K562 (cell line): ENCODE measurements around the gene EBF4. TPM values are rescaled to one million over a fixed set of nuclear protein-coding genes. Genes with fewer than 3 reads are reported as not detected.
A peak's percentile ranks its signal among the peaks of the same experiment; 100 is the strongest.

Experiments used
- ATAC-seq: fragments of 200-7000 bp; cut with Tn5 transposase; 3 replicates; pipeline ENCODE4 v1.9.1; 2020; ENCODE audit warnings: moderate library complexity
- BruUV-seq: library from RNA; stranded (reverse); fragments of 400-500 nt; replicated peaks from 2 replicates; lab custom pipeline; 2021; lab: Mats Ljungman, UMichigan
- CTCF ChIA-PET: fragments of 300-600 bp; formaldehyde crosslinking; extraction: SDS; loops from one replicate; lab custom pipeline; 2021; ENCODE audit warnings: low intra/inter-chr PET ratio; lab: Yijun Ruan, JAX
- POLR2A ChIA-PET: fragments of 300-600, 350-650 bp; sonication (Branson Sonifier 250); formaldehyde crosslinking; extraction: SDS; loops from one replicate; lab custom pipeline; 2021; ENCODE audit warnings: antibody characterized with exemption, inconsistent platforms; lab: Yijun Ruan, JAX
- DNase-seq, 4 experiments: peaks; one replicate each; pipeline versions ENCODE4 v3.0.0 to v3.0.0-alpha.2; 2011 to 2018; ENCODE audit warnings: low spot score in 3 of 4, mixed read lengths in 3 of 4; ENCODE audit errors: extremely low read depth in 1 of 4
- FAIRE-seq: peaks from 2 replicates; lab custom pipeline; 2011; peaks lifted over from hg19 to GRCh38; lab: Jason Lieb, UNC
- H2AFZ ChIP-seq: 2 replicates; pipeline ENCODE4 v1.6.0; 2011; ENCODE audit warnings: low read depth, low read length, control low read depth, inconsistent platforms
- H3K27ac ChIP-seq: fragments of 200-600 bp; 3 replicates; pipeline ENCODE4 v1.8.0; 2011; ENCODE audit warnings: low read depth, mild to moderate bottlenecking, control low read depth, inconsistent platforms, low read length, moderate library complexity, mixed read lengths; ENCODE audit errors: extremely low read depth
- H3K27me3 ChIP-seq, 2 experiments: fragments of 300-600 bp in 1 of 2; 2 replicates in 1 of 2; 3 replicates in 1 of 2; pipeline versions ENCODE4 v1.6.0 to v1.8.0; 2011; ENCODE audit warnings: inconsistent platforms in 2 of 2, low read length in 2 of 2, mild to moderate bottlenecking in 1 of 2, mixed read lengths in 1 of 2, moderate library complexity in 1 of 2; ENCODE audit not compliant: control insufficient read depth in 2 of 2, insufficient read depth in 2 of 2
- H3K36me3 ChIP-seq: fragments of 300-600 bp; 3 replicates; pipeline ENCODE4 v1.8.0; 2011; ENCODE audit warnings: mild to moderate bottlenecking, low read length, inconsistent platforms; ENCODE audit not compliant: control insufficient read depth, insufficient read depth
- H3K4me1 ChIP-seq, 2 experiments: fragments of 200-600 bp in 1 of 2; replicated peaks in 1 of 2; 2 replicates in 1 of 2; 3 replicates in 1 of 2; pipeline versions ENCODE4 v1.5.1 to v1.8.0; 2011; ENCODE audit warnings: inconsistent platforms in 2 of 2, low read length in 2 of 2, mild to moderate bottlenecking in 1 of 2, mixed read lengths in 1 of 2, moderate library complexity in 1 of 2; ENCODE audit not compliant: control insufficient read depth in 2 of 2, insufficient read depth in 2 of 2
- H3K4me2 ChIP-seq: 2 replicates; pipeline ENCODE4 v1.6.1; 2011; ENCODE audit warnings: low read length, control low read depth, inconsistent platforms, mixed read lengths; ENCODE audit not compliant: insufficient read depth
- H3K4me3 ChIP-seq: fragments of 200-600 bp; sonication (generic), shearing (Covaris generic); 2 replicates; pipeline ENCODE4 v1.5.1; 2016; ENCODE audit warnings: control low read depth, inconsistent platforms
- H3K79me2 ChIP-seq: fragments of 200-600 bp; 3 replicates; pipeline ENCODE4 v1.8.0; 2011; ENCODE audit warnings: low read length, inconsistent platforms; ENCODE audit not compliant: control insufficient read depth, insufficient read depth
- H3K9ac ChIP-seq, 2 experiments: 2 replicates each; pipeline versions ENCODE4 v1.6.0 to v1.6.1; 2011; ENCODE audit warnings: low read depth in 2 of 2, low read length in 2 of 2, control low read depth in 1 of 2, inconsistent platforms in 1 of 2, mild to moderate bottlenecking in 1 of 2, mixed read lengths in 1 of 2; ENCODE audit not compliant: insufficient read depth in 1 of 2
- H3K9me1 ChIP-seq: one replicate; pipeline ENCODE4 v1.6.0; 2011; ENCODE audit warnings: inconsistent platforms, mild to moderate bottlenecking, low read length, moderate library complexity; ENCODE audit not compliant: control insufficient read depth, insufficient read depth
- H3K9me3 ChIP-seq: replicated peaks from 2 replicates; pipeline ENCODE4 v1.5.1; 2011; ENCODE audit warnings: low read depth, low read length, inconsistent platforms; ENCODE audit not compliant: control insufficient read depth, insufficient read depth
- H4K20me1 ChIP-seq: replicated peaks from 2 replicates; pipeline ENCODE4 v1.6.1; 2011; ENCODE audit warnings: low read length, inconsistent platforms, mixed read lengths; ENCODE audit not compliant: control insufficient read depth, insufficient read depth
- MYC ChIP-seq, 2 experiments: fragments of 250-450 bp in 1 of 2; sonication (Bioruptor Pico) in 1 of 2; IDR thresholded peaks; 2 replicates each; pipeline versions ENCODE4 v1.5.1 to v1.6.1; 2012 to 2021; ENCODE audit warnings: low read depth in 2 of 2, borderline replicate concordance in 1 of 2, improper control_type of control experiment in 1 of 2, low read length in 1 of 2, mild to moderate bottlenecking in 1 of 2, moderate library complexity in 1 of 2
- SREBF1 ChIP-seq: fragments of 150-350 bp; IDR thresholded peaks from 2 replicates; pipeline ENCODE4 v1.6.1; 2014; ENCODE audit warnings: antibody characterized with exemption, low read depth, low read length, borderline replicate concordance
- TCF3 ChIP-seq: sonication (generic); formaldehyde crosslinking; IDR thresholded peaks from 2 replicates; pipeline ENCODE4 v1.4.0; 2020; ENCODE audit warnings: mild to moderate bottlenecking, missing genetic modification reagents
- WGBS: fragments of 100-300 bp; shearing (Covaris generic); methylation state at CpG from one replicate; pipeline ENCODE4 v1.1.6; 2016; ENCODE audit warnings: low coverage, mixed read lengths; ENCODE audit not compliant: insufficient coverage; ENCODE audit errors: missing lambda C conversion rate; 5-methylcytosine and 5-hydroxymethylcytosine counted together
- in situ Hi-C: fragments of 300-500 bp; cut with MboI; formaldehyde crosslinking; loops from 4 replicates; pipeline ENCODE4 v1.15.0; 2018; ENCODE audit warnings: inconsistent platforms, mixed read lengths
- intact Hi-C: fragments of 100-400 bp; cut with micrococcal nuclease; formaldehyde crosslinking; loops from 2 replicates; pipeline ENCODE4 v1.14.2; 2022
- polyA plus RNA-seq, 8 experiments: library from polyadenylated mRNA; depleted of rRNA in 4 of 8; stranded (reverse) in 5 of 8; unstranded in 3 of 8; fragments of >200 nt; fragmentation: Nextera tagmentation in 2 of 8; fragmentation: Illumina TruSeq in 1 of 8; extraction: Ambion mirVana in 2 of 8; extraction: Trizol in 1 of 8; gene quantifications; 2 replicates each; pipeline versions ENCODE4 v1.2.1 to v1.2.3, GENCODE V29; 2011 to 2014; ENCODE audit warnings: inconsistent platforms in 1 of 8, missing spikeins in 1 of 8
- total RNA-seq, 7 experiments: library from RNA; depleted of rRNA in 6 of 7; stranded (reverse); fragments of >200 nt in 6 of 7; fragmentation: Illumina TruSeq in 2 of 7; extraction: Trizol in 2 of 7; gene quantifications; 2 replicates each; pipeline versions ENCODE4 v1.2.1 to v1.2.3, GENCODE V29; 2011 to 2021; ENCODE audit warnings: low replicate concordance in 1 of 7
- TF ChIP-seq, protein P1 (sequence below): fragments of 200-800 bp; sonication (Bioruptor generic); IDR thresholded peaks from 2 replicates; pipeline ENCODE4 v1.6.1; 2017; ENCODE audit warnings: missing genetic modification characterization, missing compliant biosample characterization
- TF ChIP-seq, protein P2 (sequence below): fragments of 450-650 bp; IDR thresholded peaks from 2 replicates; pipeline ENCODE4 v1.7.0; 2016; ENCODE audit warnings: borderline replicate concordance
- TF ChIP-seq, protein P3 (sequence below): sonication (generic); formaldehyde crosslinking; IDR thresholded peaks from 2 replicates; pipeline ENCODE4 v1.8.1; 2023; ENCODE audit warnings: mild to moderate bottlenecking, missing genetic modification reagents

The EBF4 gene
- total and polyA plus RNA-seq, 9 of the 15 experiments (the other 6 are each of a cell fraction or from before 2014, with no cell fraction given), result 0.09 TPM; not detected in 8

DNA sequence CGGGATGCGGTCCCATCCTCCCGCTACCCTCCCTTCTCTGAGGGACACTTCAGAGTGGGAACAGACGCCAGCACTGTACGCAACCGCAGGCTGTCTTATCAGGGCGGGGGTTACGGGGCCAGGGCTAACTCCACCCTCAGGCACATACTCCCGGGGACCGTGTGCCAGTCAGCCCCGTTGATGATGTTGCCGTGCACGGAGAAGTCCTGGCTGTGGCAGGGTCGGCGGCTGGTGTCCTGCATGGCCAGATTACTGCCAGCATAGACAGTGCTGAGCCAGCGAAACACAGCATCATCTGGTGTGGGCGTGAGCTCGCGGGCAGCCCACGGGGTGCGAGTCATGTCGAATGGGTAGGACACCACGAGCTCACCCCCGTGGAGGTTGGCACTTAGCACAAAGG is 102.9 kb downstream of the EBF4 start (continued):
- peak; percentile 12; the same call in 1 of the 2 replicates for TF ChIP-seq TCF3 (CRISPR knock-in tag)
- TF ChIP-seq, protein P1, sequence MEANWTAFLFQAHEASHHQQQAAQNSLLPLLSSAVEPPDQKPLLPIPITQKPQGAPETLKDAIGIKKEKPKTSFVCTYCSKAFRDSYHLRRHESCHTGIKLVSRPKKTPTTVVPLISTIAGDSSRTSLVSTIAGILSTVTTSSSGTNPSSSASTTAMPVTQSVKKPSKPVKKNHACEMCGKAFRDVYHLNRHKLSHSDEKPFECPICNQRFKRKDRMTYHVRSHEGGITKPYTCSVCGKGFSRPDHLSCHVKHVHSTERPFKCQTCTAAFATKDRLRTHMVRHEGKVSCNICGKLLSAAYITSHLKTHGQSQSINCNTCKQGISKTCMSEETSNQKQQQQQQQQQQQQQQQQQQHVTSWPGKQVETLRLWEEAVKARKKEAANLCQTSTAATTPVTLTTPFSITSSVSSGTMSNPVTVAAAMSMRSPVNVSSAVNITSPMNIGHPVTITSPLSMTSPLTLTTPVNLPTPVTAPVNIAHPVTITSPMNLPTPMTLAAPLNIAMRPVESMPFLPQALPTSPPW (CRISPR knock-in tag), result 0 out of 2 replicates have a peak, but pooled peaks have one; percentile 19
- TF ChIP-seq, protein P2, sequence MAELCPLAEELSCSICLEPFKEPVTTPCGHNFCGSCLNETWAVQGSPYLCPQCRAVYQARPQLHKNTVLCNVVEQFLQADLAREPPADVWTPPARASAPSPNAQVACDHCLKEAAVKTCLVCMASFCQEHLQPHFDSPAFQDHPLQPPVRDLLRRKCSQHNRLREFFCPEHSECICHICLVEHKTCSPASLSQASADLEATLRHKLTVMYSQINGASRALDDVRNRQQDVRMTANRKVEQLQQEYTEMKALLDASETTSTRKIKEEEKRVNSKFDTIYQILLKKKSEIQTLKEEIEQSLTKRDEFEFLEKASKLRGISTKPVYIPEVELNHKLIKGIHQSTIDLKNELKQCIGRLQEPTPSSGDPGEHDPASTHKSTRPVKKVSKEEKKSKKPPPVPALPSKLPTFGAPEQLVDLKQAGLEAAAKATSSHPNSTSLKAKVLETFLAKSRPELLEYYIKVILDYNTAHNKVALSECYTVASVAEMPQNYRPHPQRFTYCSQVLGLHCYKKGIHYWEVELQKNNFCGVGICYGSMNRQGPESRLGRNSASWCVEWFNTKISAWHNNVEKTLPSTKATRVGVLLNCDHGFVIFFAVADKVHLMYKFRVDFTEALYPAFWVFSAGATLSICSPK, result no peak

DNA sequence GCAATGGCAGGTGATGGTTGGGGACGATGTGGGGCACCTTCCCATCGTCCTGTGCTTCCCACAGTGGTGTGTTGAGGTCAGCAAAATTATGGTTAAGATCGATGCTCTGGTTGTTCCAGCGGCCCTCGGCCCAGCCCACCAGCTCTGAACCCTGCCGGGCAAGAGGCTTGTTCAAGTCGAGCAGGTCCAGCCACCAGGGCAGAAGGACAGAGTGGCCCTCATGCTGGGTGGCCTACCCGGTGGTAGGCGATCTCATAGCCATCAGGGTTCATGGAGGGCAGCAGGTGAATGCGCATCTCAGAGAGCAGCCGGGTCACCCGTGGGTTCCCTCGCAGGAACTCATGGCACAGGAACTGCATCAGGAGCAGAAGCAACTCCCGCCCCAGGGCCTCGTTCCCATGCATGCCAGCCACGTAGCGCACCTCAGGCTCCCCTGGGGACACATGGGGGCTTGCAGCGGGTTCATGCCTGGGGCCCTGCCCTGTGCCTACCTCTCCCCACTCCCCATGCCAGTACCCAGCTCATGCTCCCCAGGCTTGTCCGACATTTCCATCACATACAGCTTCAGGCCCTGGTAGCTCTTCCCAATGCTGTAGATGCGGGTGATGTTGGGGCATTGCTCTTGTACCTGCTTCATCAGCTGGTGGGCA is 103.6 kb downstream of the EBF4 start:
- TF ChIP-seq MYC (IDR thresholded peaks at IDR 0.05; ENCODE audit: low read depth, low read length), result no peak
- no peak for TF ChIP-seq MYC (CRISPR knock-in tag; IDR thresholded peaks at IDR 0.05; ENCODE audit: borderline replicate concordance, low read depth)
- TF ChIP-seq SREBF1, result no peak
- TF ChIP-seq, protein P3, sequence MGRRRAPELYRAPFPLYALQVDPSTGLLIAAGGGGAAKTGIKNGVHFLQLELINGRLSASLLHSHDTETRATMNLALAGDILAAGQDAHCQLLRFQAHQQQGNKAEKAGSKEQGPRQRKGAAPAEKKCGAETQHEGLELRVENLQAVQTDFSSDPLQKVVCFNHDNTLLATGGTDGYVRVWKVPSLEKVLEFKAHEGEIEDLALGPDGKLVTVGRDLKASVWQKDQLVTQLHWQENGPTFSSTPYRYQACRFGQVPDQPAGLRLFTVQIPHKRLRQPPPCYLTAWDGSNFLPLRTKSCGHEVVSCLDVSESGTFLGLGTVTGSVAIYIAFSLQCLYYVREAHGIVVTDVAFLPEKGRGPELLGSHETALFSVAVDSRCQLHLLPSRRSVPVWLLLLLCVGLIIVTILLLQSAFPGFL (CRISPR knock-in tag), result no peak
- no peak overlapping the region for H2AFZ ChIP-seq
- H3K27ac ChIP-seq, result no peak overlapping the region
- peaks cover 12% of the 10 kb centered on the region; the same call in 1 of the 2 replicates for H4K20me1 ChIP-seq
- ChIA-PET POLR2A (no interaction called here), CTCF (no interaction called here)
- no peak overlapping the region for H3K4me3 ChIP-seq
- peaks cover 15 to 60% of the 10 kb centered on the region in 2 experiments; a peak in 4 of 5 replicates for H3K27me3 ChIP-seq
- peaks cover 2 to 30% of the 10 kb centered on the region in 2 experiments; a peak in 4 of 5 replicates for H3K4me1 ChIP-seq
- H3K9me3 ChIP-seq, result no peaks in the 10 kb centered on the region
- H3K36me3 ChIP-seq, result no peaks in the 10 kb centered on the region
- no peak overlapping the region for H3K4me2 ChIP-seq
- H3K9me1 ChIP-seq, result no peaks in the 10 kb centered on the region
- DNase-seq, result no peak
- no peak for FAIRE-seq
- WGBS, result 14% methylated on average over 20 of the region's 20 CpGs
- BruUV-seq, result no TSS peak
- intact Hi-C loops (no loop called here), in situ Hi-C loops (no loop called here)
- no peak for ATAC-seq
- H3K79me2 ChIP-seq, result no peaks in the 10 kb centered on the region
- no peak overlapping the region for H3K9ac ChIP-seq
